ENCODE measurements around the gene CACHD1.

CACHD1 gene

GRCh38 chr1:64685765-64686341, 215.9 kb downstream of the CACHD1 start:
- TF ChIP-seq CTCF (IDR thresholded peaks at IDR 0.05; ENCODE audit: low read depth, low read length): no peak

GRCh38 chr1:64686828-64687724, 217.1 kb downstream of the CACHD1 start:
- peak; percentile 88 for TF ChIP-seq CTCF (IDR thresholded peaks at IDR 0.05; ENCODE audit: low read depth, low read length)
- peak; percentile 19 for DNase-seq (ENCODE audit: extremely low read depth, low read depth)

More at GRCh38 chr1:64685765-64686341, 215.9 kb downstream of the CACHD1 start:
- no peak for DNase-seq (ENCODE audit: extremely low read depth, low read depth)

- no peak for TF ChIP-seq CTCF (IDR thresholded peaks at IDR 0.05; ENCODE audit: low read depth, low read length)
- DNase-seq (ENCODE audit: extremely low read depth, low read depth): no peak
Measured at GRCh38 chr1:64687725-64688327, 217.9 kb downstream of the CACHD1 start.

- TF ChIP-seq CTCF (IDR thresholded peaks at IDR 0.05; ENCODE audit: low read depth, low read length): no peak
- DNase-seq (ENCODE audit: extremely low read depth, low read depth): no peak
Measured at GRCh38 chr1:64691626-64692025, 221.7 kb downstream of the CACHD1 start.

- TF ChIP-seq CTCF (IDR thresholded peaks at IDR 0.05; ENCODE audit: low read depth, low read length): no peak
- DNase-seq (ENCODE audit: extremely low read depth, low read depth): peak; percentile 7
Measured at GRCh38 chr1:64692911-64693310, 223.0 kb downstream of the CACHD1 start.

- no peak for DNase-seq (ENCODE audit: extremely low read depth, low read depth)
- TF ChIP-seq CTCF (IDR thresholded peaks at IDR 0.05; ENCODE audit: low read depth, low read length): no peak
Measured at GRCh38 chr1:64693406-64693805, 223.5 kb downstream of the CACHD1 start.

- TF ChIP-seq CTCF (IDR thresholded peaks at IDR 0.05; ENCODE audit: low read depth, low read length): no peak
- DNase-seq (ENCODE audit: extremely low read depth, low read depth): no peak
Measured at GRCh38 chr1:64696879-64697278, 226.9 kb downstream of the CACHD1 start.

Data from AG09319 (cell line).